Cardiac fibroblast (primary cell): ENCODE data around the gene HSPBP1.
A peak's percentile ranks its signal among the peaks of the same experiment; 100 is the strongest.

Experiments
- DNase-seq, 2 donors: peaks; one replicate each; pipeline versions ENCODE4 v3.0.0 to v3.0.0-alpha.2; 2010; ENCODE audit warnings: low read depth in 2 of 2
- H3K4me3 ChIP-seq, 2 donors: replicated peaks in 1 of 2; 1 replicate in 1 of 2; 2 replicates in 1 of 2; pipeline ENCODE4 v1.5.1; 2011; ENCODE audit warnings: low read depth in 2 of 2, low read length in 2 of 2, mild to moderate bottlenecking in 2 of 2, moderate library complexity in 1 of 2
- CTCF ChIP-seq: IDR thresholded peaks from one replicate; pipeline ENCODE4 v1.5.1; 2011; ENCODE audit warnings: low read depth, mild to moderate bottlenecking, low read length, inconsistent platforms

Gene HSPBP1

GRCh38 chr19:55255618-55256423 lies 24.1 kb downstream of the HSPBP1 start:
- peak in 1 of 2 donors; percentile 46 for DNase-seq
- TF ChIP-seq CTCF = no peak
- H3K4me3 ChIP-seq = no peak overlapping the region

GRCh38 chr19:55254625-55254977 lies 25.3 kb downstream of the HSPBP1 start:
- no peak overlapping the region for H3K4me3 ChIP-seq
- TF ChIP-seq CTCF = no peak
- DNase-seq = no peak

GRCh38 chr19:55253842-55254624 lies 25.9 kb downstream of the HSPBP1 start:
- no peak overlapping the region for H3K4me3 ChIP-seq
- no peak for DNase-seq
- no peak for TF ChIP-seq CTCF

GRCh38 chr19:55252760-55253663 lies 26.9 kb downstream of the HSPBP1 start:
- no peak overlapping the region for H3K4me3 ChIP-seq
- TF ChIP-seq CTCF = no peak
- DNase-seq = no peak

GRCh38 chr19:55251341-55252081 lies 28.4 kb downstream of the HSPBP1 start:
- TF ChIP-seq CTCF = no peak

More at GRCh38 chr19:55251341-55252081, 28.4 kb downstream of the HSPBP1 start:
- peak; percentile 19 to 27 for DNase-seq
- no peak overlapping the region for H3K4me3 ChIP-seq
